HepG2 (cell line): ENCODE measurements around the gene LRRC74A. TPM values are rescaled to one million over a fixed set of nuclear protein-coding genes. Genes with fewer than 3 reads are reported as not detected.

Experiments
- AKAP8 ChIP-seq: sonication (generic); formaldehyde crosslinking; IDR thresholded peaks from 2 replicates; pipeline ENCODE4 v1.5.1; 2020; ENCODE audit warnings: mild to moderate bottlenecking, missing genetic modification reagents
- HMGXB3 ChIP-seq: sonication (generic); formaldehyde crosslinking; IDR thresholded peaks from 2 replicates; pipeline ENCODE4 v1.4.0; 2020; ENCODE audit warnings: missing genetic modification reagents, borderline replicate concordance
- LRRFIP1 ChIP-seq: sonication (generic); formaldehyde crosslinking; conservative IDR thresholded peaks from 2 replicates; pipeline ENCODE4 v1.4.0; 2020; ENCODE audit warnings: missing genetic modification reagents
- MED1 ChIP-seq: sonication (generic); formaldehyde crosslinking; IDR thresholded peaks from 2 replicates; pipeline ENCODE4 v1.4.0; 2020; ENCODE audit warnings: missing genetic modification reagents
- MTA1 ChIP-seq: sonication (generic); formaldehyde crosslinking; IDR thresholded peaks from 2 replicates; pipeline ENCODE4 v1.4.0; 2020; ENCODE audit warnings: missing genetic modification reagents, mild to moderate bottlenecking, borderline replicate concordance
- MXD1 ChIP-seq: sonication (generic); formaldehyde crosslinking; IDR thresholded peaks from 2 replicates; pipeline ENCODE4 v1.4.0; 2020; ENCODE audit warnings: mild to moderate bottlenecking, missing genetic modification reagents
- NCOA2 ChIP-seq: sonication (generic); formaldehyde crosslinking; IDR thresholded peaks from 2 replicates; pipeline ENCODE4 v1.8.0; 2022; ENCODE audit warnings: inconsistent platforms
- PPARG ChIP-seq: conservative IDR thresholded peaks from 2 replicates; pipeline ENCODE4 v1.6.1; 2016; ENCODE audit warnings: missing biosample characterization, missing genetic modification reagents
- ZBTB4 ChIP-seq: sonication (generic); formaldehyde crosslinking; IDR thresholded peaks from 2 replicates; pipeline ENCODE4 v1.4.0; 2020; ENCODE audit warnings: missing genetic modification reagents, mild to moderate bottlenecking, borderline replicate concordance
- ZBTB49 ChIP-seq: sonication (generic); formaldehyde crosslinking; IDR thresholded peaks from 2 replicates; pipeline ENCODE4 v1.4.0; 2020; ENCODE audit warnings: missing genetic modification reagents, borderline replicate concordance
- ZNF367 ChIP-seq: sonication (generic); formaldehyde crosslinking; IDR thresholded peaks from 2 replicates; pipeline ENCODE4 v1.4.0; 2020; ENCODE audit warnings: missing genetic modification reagents, borderline replicate concordance
- ZNF597 ChIP-seq: sonication (generic); formaldehyde crosslinking; IDR thresholded peaks from 2 replicates; pipeline ENCODE4 v1.5.0; 2020; ENCODE audit warnings: missing genetic modification reagents
- ZNF766 ChIP-seq: sonication (generic); formaldehyde crosslinking; IDR thresholded peaks from 2 replicates; pipeline ENCODE4 v1.5.0; 2020; ENCODE audit warnings: missing genetic modification reagents, borderline replicate concordance
- polyA plus RNA-seq, 8 experiments: library from polyadenylated mRNA; depleted of rRNA in 3 of 8; stranded (reverse) in 7 of 8; unstranded in 1 of 8; fragments of >200 nt; fragmentation: Illumina TruSeq in 4 of 8; extraction: Trizol in 4 of 8; gene quantifications; 2 replicates each; pipeline versions ENCODE4 v1.2.1 to v1.2.3, GENCODE V29; 2011 to 2016; ENCODE audit warnings: low read depth in 4 of 8, missing spikeins in 1 of 8, mixed read lengths in 1 of 8; ENCODE audit not compliant: insufficient read depth in 1 of 8
- total RNA-seq, 5 experiments: library from RNA; depleted of rRNA; stranded (reverse); fragments of >200 nt; fragmentation: Illumina TruSeq; extraction: Trizol; gene quantifications; 2 replicates each; pipeline ENCODE4 v1.2.3, GENCODE V29; 2016; ENCODE audit warnings: low read depth in 1 of 5

LRRC74A gene
- total and polyA plus RNA-seq, 2 of the 13 experiments (the other 11 are each of a cell fraction or from before 2014, with no cell fraction given) = not detected

- no peak for TF ChIP-seq ZNF597
- TF ChIP-seq ZNF766 (CRISPR knock-in tag) = no peak
- no peak for TF ChIP-seq ZNF367 (CRISPR knock-in tag)
- TF ChIP-seq HMGXB3 (CRISPR knock-in tag) = no peak
- no peak for TF ChIP-seq MXD1 (CRISPR knock-in tag)
- TF ChIP-seq NCOA2 (CRISPR knock-in tag) = 0 out of 2 replicates have a peak, but pooled peaks have one; percentile 12
- no peak for TF ChIP-seq ZBTB4
- no peak for TF ChIP-seq ZBTB49 (CRISPR knock-in tag)
- no peak for TF ChIP-seq MED1 (CRISPR knock-in tag)
- no peak for TF ChIP-seq MTA1 (CRISPR knock-in tag)
- no peak for TF ChIP-seq LRRFIP1 (CRISPR knock-in tag)
- no peak for TF ChIP-seq AKAP8 (CRISPR knock-in tag)
- 0 out of 2 replicates have a peak, but pooled peaks have one; percentile 16 for TF ChIP-seq PPARG (CRISPR knock-in tag)
Observed at GRCh38 chr14:76829650-76830421, 3.6 kb downstream of the LRRC74A start (continued).
